HG03378 (cell line): ENCODE measurements around the gene CERS4.
"Not testable (repeated sequence)": the region's sequence is repeated elsewhere in the genome, so short reads cannot be mapped to it uniquely, and the experiment has no call there.

ENCODE experiments used
- ATAC-seq: cut with Tn5 transposase; IDR thresholded peaks from one replicate; pipeline ENCODE4 v1.9.1; 2021; ENCODE audit warnings: mild to moderate bottlenecking, moderate library complexity; ENCODE audit not compliant: unreplicated experiment

The CERS4 gene

GRCh38 chr19:8241646-8242045 is 32.5 kb downstream of the CERS4 start:
- no peak for ATAC-seq

GRCh38 chr19:8242211-8242821 is 33.1 kb downstream of the CERS4 start:
- ATAC-seq, result no peak

- no peak for ATAC-seq
Measured at GRCh38 chr19:8243146-8243545, 34.0 kb downstream of the CERS4 start.

- ATAC-seq, result no peak
Measured at GRCh38 chr19:8244442-8244841, 35.3 kb downstream of the CERS4 start.

- ATAC-seq, result no peak
Measured at GRCh38 chr19:8245869-8246835, 37.0 kb downstream of the CERS4 start.

- not testable (repeated sequence) for ATAC-seq
Measured at GRCh38 chr19:8247129-8247890, 38.1 kb downstream of the CERS4 start.

GRCh38 chr19:8248348-8249328 is 39.5 kb downstream of the CERS4 start:
- ATAC-seq, result no peak

GRCh38 chr19:8250596-8250995 is 41.4 kb downstream of the CERS4 start:
- no peak for ATAC-seq

- no peak for ATAC-seq
Measured at GRCh38 chr19:8251025-8251472, 41.9 kb downstream of the CERS4 start.

GRCh38 chr19:8252922-8253589 is 43.9 kb downstream of the CERS4 start:
- no peak for ATAC-seq

GRCh38 chr19:8253678-8254077 is 44.5 kb downstream of the CERS4 start:
- no peak for ATAC-seq

- ATAC-seq, result no peak
Measured at GRCh38 chr19:8254286-8255001, 45.3 kb downstream of the CERS4 start.

- ATAC-seq, result no peak
Measured at GRCh38 chr19:8255426-8256125, 46.4 kb downstream of the CERS4 start.

- no peak for ATAC-seq
Measured at GRCh38 chr19:8256276-8257051, 47.3 kb downstream of the CERS4 start.

- no peak for ATAC-seq
Measured at GRCh38 chr19:8257052-8257443, 47.9 kb downstream of the CERS4 start.

- no peak for ATAC-seq
Measured at GRCh38 chr19:8259142-8259921, 50.2 kb downstream of the CERS4 start.

- no peak for ATAC-seq
Measured at GRCh38 chr19:8259922-8260247, 50.7 kb downstream of the CERS4 start.
